GM21526 (cell line): ENCODE results near the gene KISS1R.
"Not testable (repeated sequence)": the region's sequence is repeated elsewhere in the genome, so short reads cannot be mapped to it uniquely, and the experiment has no call there.

Experiments used
- ATAC-seq: cut with Tn5 transposase; IDR thresholded peaks from one replicate; pipeline ENCODE4 v1.9.1; 2021; ENCODE audit warnings: moderate library complexity; ENCODE audit not compliant: unreplicated experiment, low FRiP score

Gene KISS1R

DNA sequence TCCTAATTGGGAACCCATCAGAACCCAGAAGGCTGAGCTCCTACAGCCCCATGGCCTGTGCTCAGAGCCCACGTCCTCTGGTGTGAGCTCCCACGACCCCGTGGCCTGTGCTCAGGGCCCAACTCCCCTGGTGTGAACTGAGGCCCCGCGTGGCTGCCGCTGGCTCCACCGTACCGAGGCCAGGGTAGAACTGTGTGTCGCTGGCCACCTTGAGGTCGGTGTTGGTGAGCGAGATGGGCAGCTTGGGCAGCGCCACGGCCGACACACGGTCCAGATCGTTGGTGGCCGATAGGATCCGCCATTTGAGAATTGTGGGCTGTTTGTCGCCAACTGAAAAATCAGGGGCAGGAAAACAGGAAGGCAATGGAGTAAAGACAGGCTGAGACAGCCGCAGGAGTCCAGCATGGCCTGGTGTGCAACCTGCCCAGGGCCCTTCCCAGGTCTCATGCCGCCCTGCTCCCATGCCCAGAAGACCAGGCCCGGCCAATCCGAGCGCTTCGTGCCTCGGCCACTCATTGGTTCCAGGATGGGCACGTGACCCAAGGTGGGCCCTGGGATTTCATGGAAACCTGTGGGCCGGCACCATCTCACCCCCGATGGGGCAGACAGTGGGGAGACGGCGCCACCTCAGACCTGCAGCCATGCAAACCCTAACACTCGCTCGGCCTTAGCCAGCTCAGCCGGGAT lies 35.6 kb upstream of the KISS1R start:
- ATAC-seq, result no peak

- ATAC-seq, result no peak
Observed at GRCh38 chr19:882871-883497, 34.1 kb upstream of the KISS1R start.

GRCh38 chr19:883661-884211 lies 33.4 kb upstream of the KISS1R start:
- ATAC-seq, result no peak

DNA sequence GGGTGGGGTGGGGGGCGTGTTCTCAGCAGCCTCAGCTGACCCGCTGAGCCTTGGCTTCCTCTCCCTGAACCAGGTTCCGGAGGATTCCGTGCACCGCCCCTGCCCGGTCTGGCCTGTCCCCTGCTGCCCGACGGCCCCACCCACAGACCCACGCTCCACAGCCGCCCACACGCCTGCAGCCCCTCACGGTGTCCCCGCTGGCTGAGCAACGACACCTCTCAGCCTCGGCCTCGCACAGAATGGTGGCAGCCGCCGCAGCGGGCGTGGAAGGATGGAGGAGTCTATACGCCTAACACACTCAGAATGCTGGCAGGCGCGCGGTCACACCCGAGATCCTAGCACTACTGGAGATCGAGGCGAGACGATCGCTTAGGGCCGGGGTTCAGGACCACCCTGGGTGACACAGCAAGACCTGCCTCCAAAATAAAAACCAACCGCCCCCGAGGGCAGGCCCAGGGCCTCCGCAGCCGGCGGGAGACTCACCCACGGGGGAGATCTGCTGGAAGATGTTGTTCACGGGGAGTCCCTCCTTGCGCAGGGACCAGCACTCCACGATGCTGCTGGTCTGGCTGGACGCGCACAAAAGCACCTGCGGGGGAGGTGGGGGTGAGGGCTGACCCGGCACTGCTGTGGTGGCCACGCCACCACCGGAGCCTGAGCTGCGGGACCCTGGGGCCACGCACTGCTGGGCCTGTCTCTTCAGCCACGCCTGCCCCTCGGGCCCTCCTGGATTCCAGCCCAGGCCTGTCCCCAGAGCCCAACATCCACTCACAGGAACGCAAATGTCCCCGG lies 32.5 kb upstream of the KISS1R start:
- ATAC-seq, result no peak

- no peak for ATAC-seq
Observed at GRCh38 chr19:885536-886224, 31.5 kb upstream of the KISS1R start.

GRCh38 chr19:887072-887471 lies 30.1 kb upstream of the KISS1R start:
- ATAC-seq, result no peak

DNA sequence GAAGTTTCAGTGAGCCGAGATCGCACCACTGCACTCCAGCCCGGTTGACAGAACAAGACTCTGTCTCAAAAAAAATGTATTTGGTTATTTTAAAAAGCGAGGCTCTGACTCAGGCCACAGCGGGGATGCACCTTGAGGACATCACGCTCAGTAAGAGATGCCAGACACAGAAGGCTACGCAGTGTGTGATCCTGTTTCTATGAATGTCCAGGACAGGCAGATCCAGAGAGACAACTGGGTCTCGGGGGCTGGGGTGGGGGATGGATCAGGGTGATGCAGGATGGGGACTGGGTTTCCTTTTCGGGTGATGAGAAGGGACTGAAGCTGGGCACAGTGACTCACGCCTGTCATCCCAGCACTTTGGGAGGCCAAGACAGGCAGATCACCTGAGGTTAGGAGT lies 29.5 kb upstream of the KISS1R start:
- ATAC-seq, result no peak

DNA sequence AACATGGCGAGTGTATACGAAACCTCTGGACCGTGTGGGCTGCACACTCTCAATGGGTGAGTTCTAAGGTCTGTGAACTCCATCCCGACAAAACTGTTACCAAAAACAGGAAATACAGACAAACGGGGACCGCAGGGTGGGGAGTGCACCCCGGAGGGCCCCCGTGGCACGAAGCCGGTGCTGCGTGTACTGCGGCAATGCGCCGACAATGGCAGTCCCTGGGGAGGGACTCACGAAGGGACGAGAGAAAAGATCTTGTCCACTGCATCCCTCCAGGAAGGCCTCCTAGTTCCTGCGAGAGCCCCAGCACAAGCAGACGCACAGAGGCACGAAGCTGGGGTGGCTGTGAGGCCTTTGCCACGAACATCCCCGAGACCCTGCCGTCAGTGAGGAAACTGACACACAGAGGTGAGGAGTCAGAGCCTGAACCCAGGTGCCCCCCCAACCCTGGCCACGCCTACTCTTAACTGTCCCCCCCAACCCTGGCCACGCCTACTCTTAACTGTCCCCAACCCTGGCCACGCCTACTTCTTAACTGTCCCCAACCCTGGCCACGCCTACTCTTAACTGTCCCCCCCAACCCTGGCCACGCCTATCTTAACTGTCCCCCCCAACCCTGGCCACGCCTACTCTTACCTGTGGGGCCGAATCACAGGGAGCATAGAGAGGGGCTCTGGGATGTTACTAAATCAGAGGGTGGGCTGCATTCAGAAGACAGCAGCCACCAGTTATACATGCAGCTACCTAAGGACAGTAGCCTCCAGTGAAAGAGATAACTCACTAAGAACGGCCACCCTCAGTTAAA lies 28.4 kb upstream of the KISS1R start:
- ATAC-seq, result no peak

- no peak for ATAC-seq
Observed at GRCh38 chr19:889662-890295, 27.4 kb upstream of the KISS1R start.

DNA sequence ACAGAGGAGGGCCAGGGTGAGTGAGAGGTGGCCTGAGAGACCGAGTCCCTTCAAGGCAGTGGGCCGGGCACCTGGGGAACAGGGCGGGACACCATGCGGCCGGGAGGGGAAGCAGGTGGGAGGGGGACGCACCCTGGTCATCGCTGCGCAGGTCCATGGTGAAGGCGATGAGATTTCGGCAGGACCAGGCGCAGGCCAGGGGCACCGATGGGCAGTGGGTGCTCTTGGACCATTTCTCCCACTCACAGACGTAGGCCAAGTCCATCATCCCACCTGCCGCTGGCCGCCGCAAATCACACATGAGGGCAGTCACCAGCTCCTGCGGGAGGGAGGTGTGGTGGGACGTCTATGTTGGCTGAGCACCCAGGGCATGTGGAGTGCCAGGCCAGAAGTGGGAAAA lies 26.3 kb upstream of the KISS1R start:
- ATAC-seq, result no peak

DNA sequence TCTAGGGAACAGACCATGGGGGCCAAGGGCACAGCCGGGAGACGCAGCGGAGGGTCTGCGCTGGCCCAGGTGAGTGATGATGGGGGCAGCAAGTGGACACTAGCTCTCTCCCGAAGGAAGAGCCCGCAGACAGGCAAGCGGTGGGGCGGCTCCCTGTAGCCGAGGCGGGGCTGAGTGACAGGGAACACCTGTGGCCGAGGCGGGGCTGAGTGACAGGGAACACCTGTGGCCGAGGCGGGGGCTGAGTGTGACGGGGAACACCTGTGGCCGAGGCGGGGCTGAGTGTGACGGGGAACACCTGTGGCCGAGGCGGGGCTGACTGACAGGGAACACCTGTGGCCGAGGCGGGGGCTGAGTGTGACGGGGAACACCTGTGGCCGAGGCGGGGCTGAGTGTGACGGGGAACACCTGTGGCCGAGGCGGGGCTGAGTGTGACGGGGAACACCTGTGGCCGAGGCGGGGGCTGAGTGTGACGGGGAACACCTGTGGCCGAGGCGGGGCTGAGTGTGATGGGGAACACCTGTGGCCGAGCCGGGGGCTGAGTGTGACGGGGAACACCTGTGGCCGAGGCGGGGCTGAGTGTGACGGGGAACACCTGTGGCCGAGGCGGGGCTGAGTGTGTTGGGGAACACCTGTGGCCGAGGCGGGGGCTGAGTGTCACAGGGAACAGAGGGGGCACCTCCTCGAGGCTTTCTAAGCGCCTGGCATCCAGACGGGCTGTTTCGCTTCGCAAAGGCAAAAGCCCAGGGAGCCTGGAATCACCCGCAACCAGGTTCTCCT lies 25.5 kb upstream of the KISS1R start:
- not testable (repeated sequence) for ATAC-seq

DNA sequence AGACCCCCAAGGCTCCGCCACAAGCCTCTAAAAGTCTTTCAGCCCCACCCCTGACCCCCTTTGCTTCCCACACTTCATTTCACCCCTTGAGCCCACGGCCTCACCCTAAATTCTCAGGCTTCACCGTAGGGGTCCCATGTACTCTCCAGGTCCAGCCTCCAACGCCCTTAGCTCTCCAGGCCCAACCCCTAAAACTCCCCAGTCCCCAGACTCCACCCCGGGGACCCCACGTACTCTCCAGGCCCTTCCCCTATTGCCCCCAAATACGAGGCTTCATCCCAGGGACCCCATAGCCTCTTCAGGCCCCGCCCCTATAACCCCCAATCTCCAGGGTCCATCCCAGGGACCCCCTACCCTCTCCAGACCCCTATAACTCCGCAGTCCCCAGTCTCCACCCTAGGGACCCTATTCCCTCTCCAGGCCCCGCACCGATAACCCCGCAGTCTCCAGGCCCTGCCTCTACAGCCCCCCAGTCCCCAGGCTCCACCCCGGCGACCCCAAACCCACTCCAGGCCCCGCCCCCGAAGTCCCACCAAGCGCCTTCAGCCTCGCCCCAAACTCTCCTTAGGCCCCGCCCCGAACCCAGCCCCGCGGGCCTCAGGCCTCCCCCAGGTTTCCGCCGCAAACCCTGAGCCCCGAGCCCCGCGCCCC lies 24.8 kb upstream of the KISS1R start:
- no peak for ATAC-seq

DNA sequence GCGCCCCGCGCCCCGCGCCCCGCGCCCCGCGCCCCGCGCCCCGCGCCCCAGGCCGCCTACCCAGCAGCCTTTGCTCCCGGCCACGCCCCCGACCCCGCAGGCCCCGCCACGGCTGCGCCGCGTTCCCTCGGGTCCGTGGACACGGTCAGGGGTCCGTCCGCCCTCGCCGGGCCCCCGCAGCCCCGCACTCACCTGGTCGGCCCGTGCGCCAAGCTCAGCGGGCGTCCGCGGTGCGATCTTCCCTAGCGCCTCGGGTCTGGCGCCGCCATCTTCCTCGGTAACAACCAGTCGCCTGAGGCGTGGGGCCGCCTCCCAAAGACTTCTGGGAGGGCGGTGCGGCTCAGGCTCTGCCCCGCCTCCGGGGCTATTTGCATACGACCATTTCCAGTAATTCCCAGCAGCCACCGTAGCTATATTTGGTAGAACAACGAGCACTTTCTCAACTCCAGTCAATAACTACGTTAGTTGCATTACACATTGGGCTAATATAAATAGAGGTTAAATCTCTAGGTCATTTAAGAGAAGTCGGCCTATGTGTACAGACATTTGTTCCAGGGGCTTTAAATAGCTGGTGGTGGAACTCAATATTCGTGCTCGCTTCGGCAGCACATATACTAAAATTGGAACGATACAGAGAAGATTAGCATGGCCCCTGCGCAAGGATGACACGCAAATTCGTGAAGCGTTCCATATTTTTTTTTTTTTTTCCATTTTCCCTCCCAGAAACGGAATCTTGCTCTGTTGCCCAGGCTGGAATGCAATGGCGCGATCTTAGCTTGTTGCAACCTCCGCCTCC lies 24.0 kb upstream of the KISS1R start, which contains the start of the genes MED16 and RNU6-9:
MED16 (minus strand) TSS at position 294 of the 796 bp plus-strand sequence. CDS start 2,056 bp downstream, outside the sequence.
RNU6-9 (plus strand) TSS at position 591 of the 796 bp plus-strand sequence.
- ATAC-seq, result peak; percentile 52

GRCh38 chr19:896434-896833 lies 20.7 kb upstream of the KISS1R start:
- no peak for ATAC-seq

- ATAC-seq, result no peak
Observed at GRCh38 chr19:896999-897398, 20.1 kb upstream of the KISS1R start.

DNA sequence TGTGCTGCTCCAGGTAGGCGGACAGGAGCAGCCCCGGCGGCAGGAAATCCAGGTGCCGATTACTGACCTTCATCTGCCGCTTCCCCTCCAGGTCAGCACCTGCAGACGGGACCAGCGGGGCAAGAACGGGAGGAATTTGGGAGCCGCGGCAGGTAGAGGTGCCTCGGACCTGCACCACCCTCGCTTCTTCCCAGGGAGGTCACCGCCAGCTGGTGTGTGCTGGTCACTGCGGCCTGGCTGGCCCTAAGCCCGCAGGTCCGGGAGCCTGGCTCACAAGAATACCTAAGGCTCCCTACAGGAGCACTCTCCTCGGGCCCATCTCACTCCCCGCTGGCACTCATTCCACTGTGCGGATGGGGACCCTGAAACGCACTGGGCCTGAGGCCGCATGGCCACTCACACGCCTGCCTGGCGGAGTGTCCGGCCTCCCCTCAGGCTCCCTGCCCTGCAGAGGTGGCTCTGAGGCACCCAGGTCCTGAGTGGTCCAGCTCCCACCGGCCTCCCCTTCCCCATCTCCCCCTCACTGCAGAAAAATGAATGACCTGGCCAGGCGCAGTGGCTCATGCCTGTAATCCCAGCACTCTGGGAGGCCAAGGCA lies 19.6 kb upstream of the KISS1R start:
- no peak for ATAC-seq

GRCh38 chr19:898663-899062 lies 18.5 kb upstream of the KISS1R start:
- no peak for ATAC-seq
